ENCODE data around the gene IRF4.

- no peak for TF ChIP-seq POLR2A (IDR thresholded peaks at IDR 0.05)
- no peak for TF ChIP-seq CTCF (IDR thresholded peaks at IDR 0.05)
Measured at GRCh38 chr6:387293-387741, 4.2 kb upstream of the IRF4 start.

All from body of pancreas (tissue), 4 donors.